Measurements from ENCODE around the gene ITGB8.

DNA sequence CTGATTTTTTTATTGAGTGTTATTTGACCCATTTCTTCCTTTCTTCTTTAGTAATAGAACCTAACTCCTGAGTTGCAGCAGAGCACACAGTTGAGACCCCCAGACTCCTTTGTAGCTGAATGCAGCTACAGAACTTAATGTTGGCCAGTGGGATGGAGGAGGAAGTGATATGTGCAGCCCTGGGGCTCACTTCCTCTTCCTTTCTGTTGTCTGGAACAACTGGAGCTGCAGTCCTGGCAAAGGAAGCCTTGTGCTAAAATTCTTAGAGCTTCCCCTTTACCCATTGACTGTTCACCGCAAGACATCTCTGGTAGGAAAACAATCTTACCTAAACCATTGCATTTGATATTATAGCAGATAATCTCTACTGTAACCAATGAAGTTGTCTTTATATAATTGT lies 86.6 kb downstream of the ITGB8 start:
- TF ChIP-seq, protein P1, sequence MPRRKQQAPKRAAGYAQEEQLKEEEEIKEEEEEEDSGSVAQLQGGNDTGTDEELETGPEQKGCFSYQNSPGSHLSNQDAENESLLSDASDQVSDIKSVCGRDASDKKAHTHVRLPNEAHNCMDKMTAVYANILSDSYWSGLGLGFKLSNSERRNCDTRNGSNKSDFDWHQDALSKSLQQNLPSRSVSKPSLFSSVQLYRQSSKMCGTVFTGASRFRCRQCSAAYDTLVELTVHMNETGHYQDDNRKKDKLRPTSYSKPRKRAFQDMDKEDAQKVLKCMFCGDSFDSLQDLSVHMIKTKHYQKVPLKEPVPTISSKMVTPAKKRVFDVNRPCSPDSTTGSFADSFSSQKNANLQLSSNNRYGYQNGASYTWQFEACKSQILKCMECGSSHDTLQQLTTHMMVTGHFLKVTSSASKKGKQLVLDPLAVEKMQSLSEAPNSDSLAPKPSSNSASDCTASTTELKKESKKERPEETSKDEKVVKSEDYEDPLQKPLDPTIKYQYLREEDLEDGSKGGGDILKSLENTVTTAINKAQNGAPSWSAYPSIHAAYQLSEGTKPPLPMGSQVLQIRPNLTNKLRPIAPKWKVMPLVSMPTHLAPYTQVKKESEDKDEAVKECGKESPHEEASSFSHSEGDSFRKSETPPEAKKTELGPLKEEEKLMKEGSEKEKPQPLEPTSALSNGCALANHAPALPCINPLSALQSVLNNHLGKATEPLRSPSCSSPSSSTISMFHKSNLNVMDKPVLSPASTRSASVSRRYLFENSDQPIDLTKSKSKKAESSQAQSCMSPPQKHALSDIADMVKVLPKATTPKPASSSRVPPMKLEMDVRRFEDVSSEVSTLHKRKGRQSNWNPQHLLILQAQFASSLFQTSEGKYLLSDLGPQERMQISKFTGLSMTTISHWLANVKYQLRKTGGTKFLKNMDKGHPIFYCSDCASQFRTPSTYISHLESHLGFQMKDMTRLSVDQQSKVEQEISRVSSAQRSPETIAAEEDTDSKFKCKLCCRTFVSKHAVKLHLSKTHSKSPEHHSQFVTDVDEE (CRISPR knock-in tag; IDR thresholded peaks at IDR 0.05): no peak
- TF ChIP-seq ISL1 (CRISPR knock-in tag; IDR thresholded peaks at IDR 0.05) (no peak), BACH2 (CRISPR knock-in tag; IDR thresholded peaks at IDR 0.05; ENCODE audit: borderline replicate concordance) (no peak), ARNTL (CRISPR knock-in tag; IDR thresholded peaks at IDR 0.05; ENCODE audit: borderline replicate concordance, low read depth) (no peak), ZFP3 (CRISPR knock-in tag; IDR thresholded peaks at IDR 0.05) (no peak), GLIS3 (CRISPR knock-in tag; IDR thresholded peaks at IDR 0.05) (no peak), OSR1 (CRISPR knock-in tag; IDR thresholded peaks at IDR 0.05) (no peak)
- TF ChIP-seq, protein P2, sequence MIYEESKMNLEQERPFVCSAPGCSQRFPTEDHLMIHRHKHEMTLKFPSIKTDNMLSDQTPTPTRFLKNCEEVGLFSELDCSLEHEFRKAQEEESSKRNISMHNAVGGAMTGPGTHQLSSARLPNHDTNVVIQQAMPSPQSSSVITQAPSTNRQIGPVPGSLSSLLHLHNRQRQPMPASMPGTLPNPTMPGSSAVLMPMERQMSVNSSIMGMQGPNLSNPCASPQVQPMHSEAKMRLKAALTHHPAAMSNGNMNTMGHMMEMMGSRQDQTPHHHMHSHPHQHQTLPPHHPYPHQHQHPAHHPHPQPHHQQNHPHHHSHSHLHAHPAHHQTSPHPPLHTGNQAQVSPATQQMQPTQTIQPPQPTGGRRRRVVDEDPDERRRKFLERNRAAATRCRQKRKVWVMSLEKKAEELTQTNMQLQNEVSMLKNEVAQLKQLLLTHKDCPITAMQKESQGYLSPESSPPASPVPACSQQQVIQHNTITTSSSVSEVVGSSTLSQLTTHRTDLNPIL (CRISPR knock-in tag; IDR thresholded peaks at IDR 0.05; ENCODE audit: low read depth): no peak
- TF ChIP-seq, protein P3, sequence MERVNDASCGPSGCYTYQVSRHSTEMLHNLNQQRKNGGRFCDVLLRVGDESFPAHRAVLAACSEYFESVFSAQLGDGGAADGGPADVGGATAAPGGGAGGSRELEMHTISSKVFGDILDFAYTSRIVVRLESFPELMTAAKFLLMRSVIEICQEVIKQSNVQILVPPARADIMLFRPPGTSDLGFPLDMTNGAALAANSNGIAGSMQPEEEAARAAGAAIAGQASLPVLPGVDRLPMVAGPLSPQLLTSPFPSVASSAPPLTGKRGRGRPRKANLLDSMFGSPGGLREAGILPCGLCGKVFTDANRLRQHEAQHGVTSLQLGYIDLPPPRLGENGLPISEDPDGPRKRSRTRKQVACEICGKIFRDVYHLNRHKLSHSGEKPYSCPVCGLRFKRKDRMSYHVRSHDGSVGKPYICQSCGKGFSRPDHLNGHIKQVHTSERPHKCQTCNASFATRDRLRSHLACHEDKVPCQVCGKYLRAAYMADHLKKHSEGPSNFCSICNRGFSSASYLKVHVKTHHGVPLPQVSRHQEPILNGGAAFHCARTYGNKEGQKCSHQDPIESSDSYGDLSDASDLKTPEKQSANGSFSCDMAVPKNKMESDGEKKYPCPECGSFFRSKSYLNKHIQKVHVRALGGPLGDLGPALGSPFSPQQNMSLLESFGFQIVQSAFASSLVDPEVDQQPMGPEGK (CRISPR knock-in tag; IDR thresholded peaks at IDR 0.05; ENCODE audit: borderline replicate concordance): no peak
